ENCODE data around the gene DDO.

The DDO gene

DNA sequence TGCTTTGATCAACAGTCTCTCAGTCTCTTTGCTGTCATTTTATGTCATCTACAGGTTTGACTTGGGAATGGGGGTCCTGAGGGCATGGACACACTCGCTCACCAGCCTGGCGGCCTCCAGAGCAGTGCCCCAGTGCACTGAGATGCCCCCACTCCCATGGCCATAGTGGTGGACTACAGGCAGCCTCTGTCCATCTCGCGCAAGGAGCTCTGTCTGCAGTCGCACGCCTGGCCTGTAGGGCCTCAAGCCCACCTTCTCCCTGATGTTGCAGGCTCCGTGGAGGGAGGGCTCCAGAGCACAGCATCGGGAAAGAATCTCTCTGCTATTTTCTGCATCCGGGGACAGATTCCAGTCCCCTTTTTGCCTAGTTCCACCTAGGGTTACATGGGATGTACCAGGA is 22.6 kb downstream of the DDO start:
- H3K27ac ChIP-seq: no peak overlapping the region; the same call in 1 of the 2 replicates
- TF ChIP-seq, protein P1, sequence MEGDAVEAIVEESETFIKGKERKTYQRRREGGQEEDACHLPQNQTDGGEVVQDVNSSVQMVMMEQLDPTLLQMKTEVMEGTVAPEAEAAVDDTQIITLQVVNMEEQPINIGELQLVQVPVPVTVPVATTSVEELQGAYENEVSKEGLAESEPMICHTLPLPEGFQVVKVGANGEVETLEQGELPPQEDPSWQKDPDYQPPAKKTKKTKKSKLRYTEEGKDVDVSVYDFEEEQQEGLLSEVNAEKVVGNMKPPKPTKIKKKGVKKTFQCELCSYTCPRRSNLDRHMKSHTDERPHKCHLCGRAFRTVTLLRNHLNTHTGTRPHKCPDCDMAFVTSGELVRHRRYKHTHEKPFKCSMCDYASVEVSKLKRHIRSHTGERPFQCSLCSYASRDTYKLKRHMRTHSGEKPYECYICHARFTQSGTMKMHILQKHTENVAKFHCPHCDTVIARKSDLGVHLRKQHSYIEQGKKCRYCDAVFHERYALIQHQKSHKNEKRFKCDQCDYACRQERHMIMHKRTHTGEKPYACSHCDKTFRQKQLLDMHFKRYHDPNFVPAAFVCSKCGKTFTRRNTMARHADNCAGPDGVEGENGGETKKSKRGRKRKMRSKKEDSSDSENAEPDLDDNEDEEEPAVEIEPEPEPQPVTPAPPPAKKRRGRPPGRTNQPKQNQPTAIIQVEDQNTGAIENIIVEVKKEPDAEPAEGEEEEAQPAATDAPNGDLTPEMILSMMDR (conservative IDR thresholded peaks at IDR 0.05): no peak
- no peak for TF ChIP-seq ZFX (IDR thresholded peaks at IDR 0.05)

DNA sequence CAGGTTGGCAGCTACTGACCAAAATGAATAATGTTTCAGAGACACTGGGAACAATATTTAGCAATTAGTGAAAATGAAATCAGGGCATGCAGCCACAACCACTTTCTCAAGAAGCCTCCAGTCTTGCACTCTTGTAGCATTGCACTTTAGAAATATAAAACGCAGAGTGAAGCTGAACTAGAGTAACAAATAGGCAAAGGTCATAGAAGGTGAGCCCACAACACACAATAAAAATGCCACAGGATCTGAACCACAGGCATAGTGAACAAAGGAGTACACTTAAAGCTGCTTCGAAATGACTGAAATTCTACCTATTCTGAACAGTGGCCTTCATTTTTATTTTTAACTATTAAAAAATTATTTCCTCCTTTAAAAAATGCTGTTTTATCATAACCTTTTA is 25.0 kb downstream of the DDO start:
- TF ChIP-seq ZFX (IDR thresholded peaks at IDR 0.05): no peak
- TF ChIP-seq, protein P1 (conservative IDR thresholded peaks at IDR 0.05): no peak
- peak overlapping the region; percentile 3; the same call in 1 of the 2 replicates for H3K27ac ChIP-seq

DNA sequence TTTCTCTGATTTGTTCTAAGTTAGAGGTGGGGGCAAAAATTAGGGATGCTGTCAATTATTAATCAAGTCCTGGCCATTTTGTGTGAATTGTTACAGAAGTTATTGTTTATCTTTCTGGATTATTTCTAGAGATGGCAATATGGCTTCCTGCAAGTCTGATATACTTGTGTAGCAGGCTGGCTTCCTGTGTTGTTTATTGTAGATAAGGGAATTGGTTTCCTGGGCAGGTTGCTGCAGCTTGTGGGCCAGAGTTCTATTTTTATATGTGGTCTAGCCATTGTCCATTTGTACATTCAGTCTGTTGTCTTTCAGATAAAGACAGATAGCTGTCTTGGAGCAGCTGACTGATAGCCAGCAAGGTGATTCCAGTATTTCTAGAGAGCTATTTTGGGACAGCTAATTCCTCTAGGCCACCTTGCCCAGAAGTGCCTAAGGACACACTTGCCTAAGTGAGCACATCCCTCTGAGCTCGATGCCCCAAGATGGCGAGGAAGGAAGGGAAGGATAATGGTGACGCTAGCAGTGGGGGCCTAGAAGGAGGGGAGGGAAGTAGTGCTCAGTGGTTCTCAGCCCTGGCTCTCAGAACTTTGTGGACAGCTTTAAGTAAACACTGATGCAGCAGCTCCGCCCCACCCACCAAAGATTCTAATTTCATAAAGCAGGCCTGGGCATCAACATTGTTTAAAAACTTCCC is 25.5 kb downstream of the DDO start:
- TF ChIP-seq ZFX (IDR thresholded peaks at IDR 0.05): no peak
- TF ChIP-seq, protein P1 (conservative IDR thresholded peaks at IDR 0.05): no peak
- peak overlapping the region; percentile 3; the same call in 1 of the 2 replicates for H3K27ac ChIP-seq

DNA sequence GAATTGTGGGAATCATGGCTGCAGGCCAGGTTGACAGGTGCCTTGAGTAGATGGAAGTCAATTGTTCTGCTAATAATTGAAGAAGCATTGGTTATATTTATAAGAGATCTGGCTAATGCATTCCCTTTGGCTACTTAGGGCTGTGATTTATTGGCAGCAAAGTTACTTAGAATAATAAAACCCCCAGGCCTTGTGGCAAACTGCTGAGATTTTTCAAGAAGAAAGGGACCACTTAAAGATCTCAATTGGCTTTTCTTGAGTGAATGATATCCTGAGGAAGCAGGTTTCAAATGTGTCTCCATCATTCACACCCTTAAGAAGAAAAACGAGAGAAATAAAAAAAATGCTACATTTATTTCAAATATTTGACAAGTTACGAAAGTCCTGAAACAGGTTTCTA is 27.4 kb downstream of the DDO start:
- no peak overlapping the region for H3K27ac ChIP-seq

DNA sequence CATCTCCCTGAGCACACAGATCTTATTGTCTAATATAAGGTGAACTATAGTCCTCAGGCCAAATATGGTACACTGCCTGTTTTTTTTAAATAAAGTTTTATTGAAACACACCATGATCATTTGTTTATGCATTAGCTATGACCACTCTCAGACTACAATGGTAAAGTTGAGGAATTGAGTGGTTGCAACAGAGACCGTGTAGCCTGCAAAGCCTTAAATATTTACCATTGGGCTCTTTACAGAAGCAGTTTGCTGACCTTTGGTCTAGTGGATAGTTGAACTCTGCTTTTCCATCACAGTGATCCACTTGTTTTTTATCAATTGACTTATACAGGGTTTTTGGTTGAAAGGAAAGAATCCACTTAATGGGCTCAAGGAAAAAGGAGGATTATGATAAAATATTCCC is 29.9 kb downstream of the DDO start:
- H3K27ac ChIP-seq: no peak overlapping the region
- no peak for TF ChIP-seq ZFX (IDR thresholded peaks at IDR 0.05)
- TF ChIP-seq, protein P1 (conservative IDR thresholded peaks at IDR 0.05): no peak

More for the DNA sequence above, 27.4 kb downstream of the DDO start:
- no peak for TF ChIP-seq ZFX (IDR thresholded peaks at IDR 0.05)
- TF ChIP-seq, protein P1 (conservative IDR thresholded peaks at IDR 0.05): no peak

DNA sequence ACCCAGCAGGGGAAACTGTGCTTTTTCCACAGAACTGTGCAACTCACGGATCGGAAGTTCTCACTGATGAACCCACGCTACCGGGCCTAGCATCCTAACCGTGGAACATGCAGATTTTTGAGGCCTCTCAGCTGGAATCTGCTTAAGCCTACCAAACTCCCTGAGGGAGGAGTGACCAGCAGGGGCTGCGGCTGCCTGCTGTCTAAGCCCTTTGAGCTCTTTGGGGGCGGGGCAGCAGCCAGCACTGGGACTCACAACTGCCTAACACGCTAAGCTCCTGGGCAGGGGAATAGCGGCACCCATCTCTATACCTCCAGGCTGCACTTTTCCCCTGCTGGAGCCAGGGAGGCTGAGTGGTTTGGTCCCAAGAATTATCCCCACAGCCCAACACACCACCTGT is 36.8 kb downstream of the DDO start:
- no peak for TF ChIP-seq ZFX (IDR thresholded peaks at IDR 0.05)
- H3K27ac ChIP-seq: no peak overlapping the region

GRCh38 chr6:110369066-110369465 is 46.3 kb downstream of the DDO start:
- TF ChIP-seq, protein P1 (conservative IDR thresholded peaks at IDR 0.05): no peak
- TF ChIP-seq ZFX (IDR thresholded peaks at IDR 0.05): no peak
- H3K27ac ChIP-seq: no peak overlapping the region

GRCh38 chr6:110368284-110368683 is 47.1 kb downstream of the DDO start:
- no peak overlapping the region for H3K27ac ChIP-seq
- no peak for TF ChIP-seq ZFX (IDR thresholded peaks at IDR 0.05)
- TF ChIP-seq, protein P1 (conservative IDR thresholded peaks at IDR 0.05): no peak

Data from C4-2B (cell line).